ENCODE measurements around the gene PPP2R2D. TPM values are rescaled to one million over a fixed set of nuclear protein-coding genes. Genes with fewer than 3 reads are reported as not detected.

PPP2R2D gene
- total RNA-seq, 6 experiments from 2014 or later, result 10.9 to 16.6 (median 14.3) TPM

DNA sequence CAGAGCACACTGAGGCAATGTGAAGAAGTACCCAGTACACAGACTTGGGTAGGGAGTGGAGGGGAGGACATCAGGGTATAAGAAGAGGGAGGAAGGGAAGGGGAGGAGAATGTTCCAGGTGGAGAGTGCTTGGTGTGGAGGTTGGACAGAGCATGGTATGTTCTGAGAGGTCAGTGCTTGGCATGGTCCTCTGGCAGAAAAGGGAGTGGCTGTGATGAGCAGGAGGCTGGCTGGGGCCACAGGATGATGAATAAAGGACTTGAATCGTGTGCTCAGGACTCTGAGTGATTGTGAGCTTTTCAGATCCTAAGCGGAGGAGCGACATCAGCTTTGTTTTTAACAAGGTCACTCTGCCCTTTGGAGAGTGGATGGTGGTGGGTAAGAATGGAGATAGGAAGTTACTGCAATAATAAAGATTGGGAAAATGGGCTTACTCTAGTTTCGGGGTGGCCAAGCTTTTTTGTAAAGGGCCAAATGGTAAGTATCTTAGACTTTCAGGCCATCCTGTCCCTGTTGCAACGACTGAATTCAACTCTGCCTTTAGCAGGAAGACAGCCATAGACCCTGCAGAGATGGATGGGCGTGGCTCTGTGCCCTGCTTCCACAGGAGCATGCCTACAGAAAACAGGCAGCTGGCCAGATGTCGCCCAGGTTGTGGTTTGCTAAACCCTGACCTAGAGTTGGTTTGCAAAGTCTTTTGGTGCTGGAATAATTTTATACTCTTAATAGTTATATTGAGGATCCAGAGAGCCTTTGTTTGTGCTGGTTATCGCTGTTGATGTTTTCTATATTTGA, 8.4 kb downstream of the PPP2R2D start:
- TF ChIP-seq POLR2A (IDR thresholded peaks at IDR 0.05), result no peak
- TF ChIP-seq, protein P1, sequence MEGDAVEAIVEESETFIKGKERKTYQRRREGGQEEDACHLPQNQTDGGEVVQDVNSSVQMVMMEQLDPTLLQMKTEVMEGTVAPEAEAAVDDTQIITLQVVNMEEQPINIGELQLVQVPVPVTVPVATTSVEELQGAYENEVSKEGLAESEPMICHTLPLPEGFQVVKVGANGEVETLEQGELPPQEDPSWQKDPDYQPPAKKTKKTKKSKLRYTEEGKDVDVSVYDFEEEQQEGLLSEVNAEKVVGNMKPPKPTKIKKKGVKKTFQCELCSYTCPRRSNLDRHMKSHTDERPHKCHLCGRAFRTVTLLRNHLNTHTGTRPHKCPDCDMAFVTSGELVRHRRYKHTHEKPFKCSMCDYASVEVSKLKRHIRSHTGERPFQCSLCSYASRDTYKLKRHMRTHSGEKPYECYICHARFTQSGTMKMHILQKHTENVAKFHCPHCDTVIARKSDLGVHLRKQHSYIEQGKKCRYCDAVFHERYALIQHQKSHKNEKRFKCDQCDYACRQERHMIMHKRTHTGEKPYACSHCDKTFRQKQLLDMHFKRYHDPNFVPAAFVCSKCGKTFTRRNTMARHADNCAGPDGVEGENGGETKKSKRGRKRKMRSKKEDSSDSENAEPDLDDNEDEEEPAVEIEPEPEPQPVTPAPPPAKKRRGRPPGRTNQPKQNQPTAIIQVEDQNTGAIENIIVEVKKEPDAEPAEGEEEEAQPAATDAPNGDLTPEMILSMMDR (IDR thresholded peaks at IDR 0.05), result no peak
- H3K4me3 ChIP-seq, result no peak overlapping the region
- H3K36me3 ChIP-seq, result peaks cover 0 to 3% (median 1%) of the 10 kb centered on the region in 4 donors
- H3K9me3 ChIP-seq, result no peaks in the 10 kb centered on the region
- 80% methylated on average over 7 of the region's 8 CpGs for WGBS (ENCODE audit: insufficient coverage, low coverage, low lambda C conversion rate, missing lambda C conversion rate)
- peak; percentile 33 to 37 (median 36) for ATAC-seq
- intact Hi-C loops (cut with DNase I), result no loop called here
- no peak overlapping the region for H3K27ac ChIP-seq
- peak in 1 of 3 donors; percentile 63 for DNase-seq
- peaks cover 0 to 42% (median 17%) of the 10 kb centered on the region in 4 donors for H3K4me1 ChIP-seq
- H3K27me3 ChIP-seq, result no peaks in the 10 kb centered on the region

DNA sequence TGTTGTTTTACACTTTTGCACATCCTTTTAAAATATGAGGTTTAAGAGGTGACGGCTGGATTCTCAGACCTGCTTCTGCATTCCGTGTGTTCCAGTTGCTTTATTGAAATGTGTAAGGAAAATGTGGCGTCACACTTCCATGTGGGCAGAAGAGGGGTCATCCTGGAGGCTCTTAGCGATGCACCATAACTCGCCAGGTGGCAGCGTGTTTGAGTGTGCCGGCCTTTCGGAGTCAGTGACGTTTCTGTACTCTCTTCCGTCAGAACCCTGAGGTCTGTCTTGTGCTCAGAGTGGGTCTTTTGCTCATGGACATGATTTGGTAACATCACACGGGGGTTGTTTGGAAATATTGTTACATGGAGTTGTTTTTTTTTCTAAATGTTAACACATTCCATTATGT, 9.1 kb downstream of the PPP2R2D start:
- peaks cover 0 to 3% (median 1%) of the 10 kb centered on the region in 4 donors for H3K36me3 ChIP-seq
- ATAC-seq (no peak), DNase-seq (no peak)
- no peaks in the 10 kb centered on the region for H3K27me3 ChIP-seq
- H3K9me3 ChIP-seq, result no peaks in the 10 kb centered on the region
- 86% methylated on average over 11 of the region's 11 CpGs for WGBS (ENCODE audit: insufficient coverage, low coverage, low lambda C conversion rate, missing lambda C conversion rate)
- H3K4me3 ChIP-seq, result no peak overlapping the region
- no peak for TF ChIP-seq POLR2A (IDR thresholded peaks at IDR 0.05)
- TF ChIP-seq, protein P1 (IDR thresholded peaks at IDR 0.05), result no peak
- H3K27ac ChIP-seq, result no peak overlapping the region
- H3K4me1 ChIP-seq, result peaks cover 0 to 36% (median 17%) of the 10 kb centered on the region in 4 donors
- intact Hi-C loops (cut with DNase I), result no loop called here

DNA sequence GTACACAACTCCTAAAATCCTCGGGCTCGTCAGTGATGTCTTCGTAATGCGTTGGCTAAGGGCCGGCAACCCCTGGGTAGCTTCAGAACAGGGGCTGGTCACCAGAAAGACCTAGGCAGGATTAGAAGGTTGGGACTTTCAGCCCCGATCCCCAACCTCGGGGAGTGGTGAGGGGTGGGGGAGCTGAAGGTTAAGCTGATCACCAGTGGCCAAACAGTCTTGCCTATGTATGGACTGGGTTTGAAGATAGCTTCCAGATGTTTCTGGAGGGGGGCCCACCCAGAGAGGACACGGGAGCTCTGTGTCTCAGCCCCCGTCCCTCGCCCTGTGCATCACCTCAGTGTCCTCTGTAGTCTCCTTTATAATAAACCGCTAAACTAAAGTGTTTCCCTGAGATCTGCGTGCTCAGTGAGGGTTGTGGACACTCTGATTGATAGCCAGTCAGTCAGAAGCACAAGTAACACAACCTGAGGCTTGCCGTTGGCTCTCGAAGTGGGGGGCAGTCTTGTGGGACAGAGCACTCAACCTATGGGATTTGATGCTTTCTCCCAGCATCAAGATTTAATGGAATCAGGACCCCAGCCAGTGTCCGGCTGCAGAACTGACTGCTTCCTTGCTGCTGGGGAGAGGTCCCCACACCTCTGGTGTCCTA, 10.0 kb downstream of the PPP2R2D start:
- H3K4me1 ChIP-seq, result peaks cover 0 to 28% (median 11%) of the 10 kb centered on the region in 4 donors
- H3K36me3 ChIP-seq, result peaks cover 0 to 3% (median under 1%) of the 10 kb centered on the region in 4 donors
- TF ChIP-seq, protein P1 (IDR thresholded peaks at IDR 0.05), result no peak
- TF ChIP-seq POLR2A (IDR thresholded peaks at IDR 0.05), result no peak
- ATAC-seq (no peak), DNase-seq (no peak)
- H3K27me3 ChIP-seq, result no peaks in the 10 kb centered on the region
- no peak overlapping the region for H3K27ac ChIP-seq
- intact Hi-C loops (cut with DNase I), result no loop called here
- H3K4me3 ChIP-seq, result no peak overlapping the region
- no peaks in the 10 kb centered on the region for H3K9me3 ChIP-seq
- WGBS (ENCODE audit: insufficient coverage, low coverage, low lambda C conversion rate, missing lambda C conversion rate), result 100% methylated on average over 3 of the region's 15 CpGs

DNA sequence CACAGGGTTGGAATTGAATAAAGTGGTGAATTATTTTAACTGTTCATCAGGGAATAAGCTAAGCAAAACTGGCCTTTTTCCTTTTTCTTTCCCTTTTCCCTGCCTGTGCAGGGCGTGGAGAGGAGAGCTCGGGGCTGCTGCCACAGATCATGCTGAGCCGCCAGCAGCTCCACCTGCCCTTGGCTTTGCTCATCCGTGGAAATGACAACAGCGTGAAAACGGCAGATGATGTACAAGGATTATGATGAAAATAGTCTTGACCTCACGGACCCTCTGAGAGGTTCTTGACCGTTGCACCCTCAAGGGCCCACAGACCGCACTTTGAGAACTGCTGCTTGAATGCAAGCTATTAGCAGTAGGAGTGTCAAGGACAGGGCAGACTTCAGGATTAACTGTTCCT, 10.6 kb downstream of the PPP2R2D start:
- Histone ChIP-seq H3K9me3 (no peaks in the 10 kb centered on the region), H3K27me3 (no peaks in the 10 kb centered on the region), H3K36me3 (peaks cover 0 to 3% (median 0%) of the 10 kb centered on the region in 4 donors), H3K4me3 (no peak overlapping the region), H3K4me1 (peaks cover 0 to 21% (median 6%) of the 10 kb centered on the region in 4 donors), H3K27ac (no peak overlapping the region)
- TF ChIP-seq, protein P1 (IDR thresholded peaks at IDR 0.05), result no peak
- no peak for TF ChIP-seq POLR2A (IDR thresholded peaks at IDR 0.05)
- intact Hi-C loops (cut with DNase I), result no loop called here
- 77% methylated on average over 9 of the region's 9 CpGs for WGBS (ENCODE audit: insufficient coverage, low coverage, low lambda C conversion rate, missing lambda C conversion rate)
- DNase-seq, result no peak
- ATAC-seq, result no peak

Data from right lobe of liver (tissue), 6 donors.